GM13977 (cell line): ENCODE results near the gene CEP44.

Experiments used
- DNase-seq: peaks from one replicate; pipeline ENCODE4 v3.0.0; 2012; ENCODE audit warnings: low spot score
- in situ Hi-C: fragments of 300-500 bp; cut with MboI; formaldehyde crosslinking; loops from one replicate; pipeline ENCODE4 v1.12.0; 2022; ENCODE audit warnings: low sequenced_read_pairs, low pct_unique_long_range_greater_than_20kb, mixed read lengths, inconsistent platforms; ENCODE audit not compliant: unreplicated experiment
- TF ChIP-seq, protein P1 (sequence below): IDR thresholded peaks from 2 replicates; pipeline ENCODE4 v1.5.1; 2012; ENCODE audit warnings: mild to moderate bottlenecking, control low read depth; ENCODE audit not compliant: insufficient read depth; ENCODE audit errors: extremely low read depth, missing control alignments

Gene CEP44

GRCh38 chr4:174305961-174306360 lies 22.2 kb downstream of the CEP44 start:
- no peak for DNase-seq
- TF ChIP-seq, protein P1, sequence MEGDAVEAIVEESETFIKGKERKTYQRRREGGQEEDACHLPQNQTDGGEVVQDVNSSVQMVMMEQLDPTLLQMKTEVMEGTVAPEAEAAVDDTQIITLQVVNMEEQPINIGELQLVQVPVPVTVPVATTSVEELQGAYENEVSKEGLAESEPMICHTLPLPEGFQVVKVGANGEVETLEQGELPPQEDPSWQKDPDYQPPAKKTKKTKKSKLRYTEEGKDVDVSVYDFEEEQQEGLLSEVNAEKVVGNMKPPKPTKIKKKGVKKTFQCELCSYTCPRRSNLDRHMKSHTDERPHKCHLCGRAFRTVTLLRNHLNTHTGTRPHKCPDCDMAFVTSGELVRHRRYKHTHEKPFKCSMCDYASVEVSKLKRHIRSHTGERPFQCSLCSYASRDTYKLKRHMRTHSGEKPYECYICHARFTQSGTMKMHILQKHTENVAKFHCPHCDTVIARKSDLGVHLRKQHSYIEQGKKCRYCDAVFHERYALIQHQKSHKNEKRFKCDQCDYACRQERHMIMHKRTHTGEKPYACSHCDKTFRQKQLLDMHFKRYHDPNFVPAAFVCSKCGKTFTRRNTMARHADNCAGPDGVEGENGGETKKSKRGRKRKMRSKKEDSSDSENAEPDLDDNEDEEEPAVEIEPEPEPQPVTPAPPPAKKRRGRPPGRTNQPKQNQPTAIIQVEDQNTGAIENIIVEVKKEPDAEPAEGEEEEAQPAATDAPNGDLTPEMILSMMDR: no peak
- in situ Hi-C loops: no loop called here

- no peak for DNase-seq
- in situ Hi-C loops: no loop called here
- TF ChIP-seq, protein P1: no peak
Observed at GRCh38 chr4:174307694-174308093, 24.0 kb downstream of the CEP44 start.

GRCh38 chr4:174312993-174313392 lies 29.3 kb downstream of the CEP44 start:
- TF ChIP-seq, protein P1: no peak
- no peak for DNase-seq
- in situ Hi-C loops: loop anchor here (10.0 kb wide), 1 partner anchor 88 kb away; no protein-coding TSS in a partner anchor

GRCh38 chr4:174314274-174314673 lies 30.6 kb downstream of the CEP44 start:
- no peak for DNase-seq
- in situ Hi-C loops: loop anchor here (10.0 kb wide), 1 partner anchor 89 kb away; no protein-coding TSS in a partner anchor
- TF ChIP-seq, protein P1: no peak

DNA sequence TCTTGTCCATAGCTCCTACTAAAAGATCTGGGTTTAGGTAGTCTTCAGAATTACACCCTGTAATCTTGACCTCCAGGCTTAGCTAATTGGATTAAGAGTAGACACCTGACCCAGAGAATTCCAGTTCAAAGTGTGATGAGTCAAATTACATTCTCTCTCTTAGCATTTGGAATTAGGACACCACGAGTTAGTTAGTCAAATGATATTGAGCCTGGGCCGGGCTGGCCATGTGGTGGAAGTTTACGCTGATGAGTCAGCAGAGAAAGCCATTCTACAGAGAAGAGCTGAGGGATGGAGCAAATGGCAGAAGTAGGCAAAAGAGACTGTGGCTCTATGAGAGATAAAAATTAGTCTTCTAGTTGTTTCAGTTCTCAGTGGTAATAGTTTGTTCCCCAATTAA lies 31.1 kb downstream of the CEP44 start:
- DNase-seq: no peak
- TF ChIP-seq, protein P1: no peak
- in situ Hi-C loops: loop anchor here (10.0 kb wide), 1 partner anchor 90 kb away; no protein-coding TSS in a partner anchor

DNA sequence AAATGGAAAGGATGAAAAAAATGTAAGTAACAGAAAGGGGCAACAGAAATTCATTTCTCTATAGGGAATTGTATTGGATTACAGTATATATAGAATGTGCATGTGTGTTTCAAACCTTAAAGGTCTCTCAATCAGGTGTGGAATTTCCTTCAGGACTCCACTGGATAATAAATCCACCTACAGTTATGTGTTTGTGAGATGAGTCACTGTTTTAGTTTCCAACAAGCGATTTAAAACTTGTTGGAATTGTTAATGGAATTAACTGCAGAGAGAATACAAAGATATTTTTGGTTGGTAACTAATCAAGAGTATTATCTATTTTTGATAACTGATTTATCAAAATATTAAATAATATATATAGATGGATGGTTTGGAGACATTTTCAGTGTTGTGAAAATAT lies 32.8 kb downstream of the CEP44 start:
- no peak for DNase-seq
- in situ Hi-C loops: loop anchor here (10.0 kb wide), 1 partner anchor 92 kb away; no protein-coding TSS in a partner anchor
- TF ChIP-seq, protein P1: no peak
